ENCODE results near the gene LIPF.
A peak's percentile ranks its signal among the peaks of the same experiment; 100 is the strongest.
"Not testable (repeated sequence)": the region's sequence is repeated elsewhere in the genome, so short reads cannot be mapped to it uniquely, and the experiment has no call there.

Gene LIPF

GRCh38 chr10:88693392-88694020 lies 29.3 kb downstream of the LIPF start:
- H3K36me3 ChIP-seq: no peaks in the 10 kb centered on the region
- H3K4me3 ChIP-seq: no peak overlapping the region
- H3K9me3 ChIP-seq (replicated peaks in 1 of 11): no peaks in the 10 kb centered on the region

GRCh38 chr10:88702848-88703597 lies 38.8 kb downstream of the LIPF start:
- H3K4me2 ChIP-seq: no peak overlapping the region
- peaks cover 0 to 28% (median 0%) of the 10 kb centered on the region in 11 experiments; a peak in 4 of 22 replicates for H3K27me3 ChIP-seq

More at GRCh38 chr10:88693392-88694020, 29.3 kb downstream of the LIPF start:
- no peak for TF ChIP-seq Cebpa-rat (IDR thresholded peaks at IDR 0.05)
- Histone ChIP-seq H3K9ac (no peak overlapping the region), H3K4me1 (no peaks in the 10 kb centered on the region), H4K20me1 (no peaks in the 10 kb centered on the region), H3K27me3 (no peaks in the 10 kb centered on the region), H3K4me2 (no peak overlapping the region), H3K27ac (no peak overlapping the region)

DNA sequence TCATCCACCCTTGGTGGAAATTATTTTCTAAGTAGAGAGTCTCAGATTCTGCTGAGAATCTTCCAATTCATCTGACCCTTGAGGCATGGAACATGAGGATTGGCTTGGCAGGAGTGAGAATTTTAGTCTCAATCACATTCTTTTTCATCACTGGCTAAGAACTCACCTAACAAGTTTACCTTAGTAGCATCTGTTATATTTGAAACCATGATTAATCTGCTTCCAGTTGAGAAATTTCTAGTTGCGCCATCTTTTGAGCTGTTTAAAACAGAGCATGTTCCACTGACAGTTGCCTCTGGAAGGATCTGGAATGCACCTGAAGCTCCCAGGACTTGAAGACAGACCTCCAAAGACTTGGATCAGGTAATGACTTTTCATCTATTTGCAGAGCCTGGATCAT lies 41.7 kb downstream of the LIPF start, which contains the start of gene LIPK:
Gene LIPK, plus strand, starts transcription at position 292 of the 400 bp plus-strand sequence. CDS start 18,295 bp downstream, outside the sequence.
- H3K4me1 ChIP-seq: peaks cover 0 to 9% (median 0%) of the 10 kb centered on the region in 10 experiments; a peak in 5 of 20 replicates
- no peaks in the 10 kb centered on the region for H3K36me3 ChIP-seq
- H3K9ac ChIP-seq: no peak within 1 kb of the TSS
- H3K9me3 ChIP-seq (replicated peaks in 1 of 11): no peaks in the 10 kb centered on the region
- peaks cover 0 to 31% (median 0%) of the 10 kb centered on the region in 11 experiments; a peak in 4 of 22 replicates for H3K27me3 ChIP-seq
- no peak within 1 kb of the TSS for H3K4me2 ChIP-seq
- H3K4me3 ChIP-seq: no peak within 1 kb of the TSS
- H3K27ac ChIP-seq: no peak within 1 kb of the TSS
- H4K20me1 ChIP-seq: no peaks in the 10 kb centered on the region
- TF ChIP-seq Cebpa-rat (IDR thresholded peaks at IDR 0.05): no peak

More at GRCh38 chr10:88702848-88703597, 38.8 kb downstream of the LIPF start:
- no peaks in the 10 kb centered on the region for H3K9me3 ChIP-seq (replicated peaks in 1 of 11)
- H3K4me1 ChIP-seq: peaks cover 0 to 9% (median 0%) of the 10 kb centered on the region in 10 experiments; a peak in 5 of 20 replicates
- TF ChIP-seq Cebpa-rat (IDR thresholded peaks at IDR 0.05): no peak
- no peaks in the 10 kb centered on the region for H4K20me1 ChIP-seq
- no peak overlapping the region for H3K4me3 ChIP-seq
- H3K9ac ChIP-seq: no peak overlapping the region
- no peaks in the 10 kb centered on the region for H3K36me3 ChIP-seq
- H3K27ac ChIP-seq: no peak overlapping the region

- no peaks in the 10 kb centered on the region for H3K9me3 ChIP-seq (replicated peaks in 1 of 11)
- H3K27me3 ChIP-seq: peaks cover 0 to 35% (median 0%) of the 10 kb centered on the region in 11 experiments; a peak in 4 of 22 replicates
- peak overlapping the region in 3 of 11 experiments; percentile 13 to 42 (median 28); a peak in 4 of 22 replicates for H3K4me2 ChIP-seq
- H3K4me1 ChIP-seq: peaks cover 0 to 9% (median 0%) of the 10 kb centered on the region in 10 experiments; a peak in 5 of 20 replicates
- TF ChIP-seq Cebpa-rat (IDR thresholded peaks at IDR 0.05): no peak
- H3K4me3 ChIP-seq: no peak overlapping the region
- H3K9ac ChIP-seq: no peak overlapping the region
- no peak overlapping the region for H3K27ac ChIP-seq
- H4K20me1 ChIP-seq: no peaks in the 10 kb centered on the region
- H3K36me3 ChIP-seq: no peaks in the 10 kb centered on the region
These were observed 43.4 kb downstream of the LIPF start for GRCh38 chr10:88707429-88708155.

GRCh38 chr10:88709361-88709760 lies 45.1 kb downstream of the LIPF start:
- H3K4me3 ChIP-seq; H3K9ac ChIP-seq; H3K9me3 ChIP-seq (replicated peaks in 1 of 11); H3K4me1 ChIP-seq; H3K4me2 ChIP-seq; H3K36me3 ChIP-seq; H3K27ac ChIP-seq; H4K20me1 ChIP-seq: not testable (repeated sequence)
- H3K27me3 ChIP-seq: peaks cover 0 to 37% (median 0%) of the 10 kb centered on the region in 11 experiments; a peak in 4 of 22 replicates

GRCh38 chr10:88715517-88715916 lies 51.3 kb downstream of the LIPF start:
- Histone ChIP-seq H3K9ac (no peak overlapping the region), H3K27me3 (peaks cover 0 to 9% (median 0%) of the 10 kb centered on the region in 11 experiments; a peak in 1 of 22 replicates), H3K4me1 (no peaks in the 10 kb centered on the region), H3K36me3 (no peaks in the 10 kb centered on the region), H3K9me3 (replicated peaks in 1 of 11) (no peaks in the 10 kb centered on the region), H3K4me2 (no peak overlapping the region), H3K27ac (no peak overlapping the region), H3K4me3 (no peak overlapping the region), H4K20me1 (no peaks in the 10 kb centered on the region)
- TF ChIP-seq Cebpa-rat (IDR thresholded peaks at IDR 0.05): no peak

- TF ChIP-seq Cebpa-rat (IDR thresholded peaks at IDR 0.05): no peak
- Histone ChIP-seq H3K36me3 (no peaks in the 10 kb centered on the region), H3K9ac (no peak overlapping the region), H3K27ac (no peak overlapping the region), H4K20me1 (no peaks in the 10 kb centered on the region), H3K4me1 (peaks cover 0 to 7% (median 0%) of the 10 kb centered on the region in 10 experiments; a peak in 1 of 20 replicates), H3K27me3 (0 out of 22 replicates have a peak, but pooled peaks cover 0 to 2% (median 0%) of the 10 kb centered on the region in 11 experiments), H3K9me3 (replicated peaks in 1 of 11) (no peaks in the 10 kb centered on the region), H3K4me3 (no peak overlapping the region), H3K4me2 (no peak overlapping the region)
These were observed 57.1 kb downstream of the LIPF start for GRCh38 chr10:88721392-88721791.

GRCh38 chr10:88725798-88726197 lies 61.6 kb downstream of the LIPF start:
- peaks cover 0 to 7% (median 0%) of the 10 kb centered on the region in 10 experiments; a peak in 1 of 20 replicates for H3K4me1 ChIP-seq
- H3K9me3 ChIP-seq (replicated peaks in 1 of 11): no peaks in the 10 kb centered on the region; a peak in 1 of 22 replicates
- H3K36me3 ChIP-seq: no peaks in the 10 kb centered on the region
- 0 out of 22 replicates have a peak, but pooled peaks cover 0 to 2% (median 0%) of the 10 kb centered on the region in 11 experiments for H3K27me3 ChIP-seq
- H3K27ac ChIP-seq: no peak overlapping the region
- TF ChIP-seq Cebpa-rat (IDR thresholded peaks at IDR 0.05): no peak
- peak overlapping the region in 2 of 11 experiments; percentile 6 to 28; a peak in 1 of 22 replicates for H3K4me2 ChIP-seq
- H4K20me1 ChIP-seq: no peaks in the 10 kb centered on the region
- H3K4me3 ChIP-seq: no peak overlapping the region
- no peak overlapping the region for H3K9ac ChIP-seq

Data from BLaER1 treated with 17β-estradiol and CSF1 and Interleukin-3, amounts not matched to agents 10 nM and 100 nM (cell line).